ENCODE data around the gene PLXNA4.

DNA sequence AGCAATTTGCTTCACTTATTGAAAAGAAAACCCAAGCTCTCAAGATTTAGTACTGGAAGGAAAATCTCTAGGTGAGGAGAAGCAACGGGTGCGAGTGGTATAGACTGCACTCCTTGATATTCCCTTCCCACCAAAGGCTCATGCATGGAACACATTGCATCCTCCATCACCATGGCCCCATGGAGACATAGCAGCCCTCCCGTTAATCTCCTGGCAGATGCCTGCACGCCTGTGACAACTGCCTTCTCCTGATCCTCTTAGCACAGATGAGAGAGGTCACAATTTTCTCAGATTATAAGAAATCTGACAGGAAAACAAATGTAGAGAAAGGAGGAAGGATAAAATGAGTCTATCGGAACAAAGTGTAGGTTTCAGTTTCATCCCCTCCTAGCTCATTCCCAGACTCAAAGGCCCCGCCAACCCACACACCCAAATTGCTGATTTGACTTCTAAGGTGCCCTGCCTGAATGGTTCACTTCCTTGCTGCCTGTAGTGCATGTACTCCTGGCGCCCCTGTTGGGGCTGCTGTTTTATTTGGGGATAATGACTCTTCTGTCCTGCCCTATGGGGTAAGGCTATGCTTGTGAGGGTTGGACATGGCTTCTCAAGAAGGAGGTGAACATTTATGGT lies 50.0 kb downstream of the PLXNA4 start:
- TF ChIP-seq, protein P1, sequence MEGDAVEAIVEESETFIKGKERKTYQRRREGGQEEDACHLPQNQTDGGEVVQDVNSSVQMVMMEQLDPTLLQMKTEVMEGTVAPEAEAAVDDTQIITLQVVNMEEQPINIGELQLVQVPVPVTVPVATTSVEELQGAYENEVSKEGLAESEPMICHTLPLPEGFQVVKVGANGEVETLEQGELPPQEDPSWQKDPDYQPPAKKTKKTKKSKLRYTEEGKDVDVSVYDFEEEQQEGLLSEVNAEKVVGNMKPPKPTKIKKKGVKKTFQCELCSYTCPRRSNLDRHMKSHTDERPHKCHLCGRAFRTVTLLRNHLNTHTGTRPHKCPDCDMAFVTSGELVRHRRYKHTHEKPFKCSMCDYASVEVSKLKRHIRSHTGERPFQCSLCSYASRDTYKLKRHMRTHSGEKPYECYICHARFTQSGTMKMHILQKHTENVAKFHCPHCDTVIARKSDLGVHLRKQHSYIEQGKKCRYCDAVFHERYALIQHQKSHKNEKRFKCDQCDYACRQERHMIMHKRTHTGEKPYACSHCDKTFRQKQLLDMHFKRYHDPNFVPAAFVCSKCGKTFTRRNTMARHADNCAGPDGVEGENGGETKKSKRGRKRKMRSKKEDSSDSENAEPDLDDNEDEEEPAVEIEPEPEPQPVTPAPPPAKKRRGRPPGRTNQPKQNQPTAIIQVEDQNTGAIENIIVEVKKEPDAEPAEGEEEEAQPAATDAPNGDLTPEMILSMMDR (IDR thresholded peaks at IDR 0.05; ENCODE audit: insufficient read depth, low read length) = no peak
- TF ChIP-seq POLR2AphosphoS5 (IDR thresholded peaks at IDR 0.05; ENCODE audit: low read depth) = no peak
- TF ChIP-seq, protein P2, sequence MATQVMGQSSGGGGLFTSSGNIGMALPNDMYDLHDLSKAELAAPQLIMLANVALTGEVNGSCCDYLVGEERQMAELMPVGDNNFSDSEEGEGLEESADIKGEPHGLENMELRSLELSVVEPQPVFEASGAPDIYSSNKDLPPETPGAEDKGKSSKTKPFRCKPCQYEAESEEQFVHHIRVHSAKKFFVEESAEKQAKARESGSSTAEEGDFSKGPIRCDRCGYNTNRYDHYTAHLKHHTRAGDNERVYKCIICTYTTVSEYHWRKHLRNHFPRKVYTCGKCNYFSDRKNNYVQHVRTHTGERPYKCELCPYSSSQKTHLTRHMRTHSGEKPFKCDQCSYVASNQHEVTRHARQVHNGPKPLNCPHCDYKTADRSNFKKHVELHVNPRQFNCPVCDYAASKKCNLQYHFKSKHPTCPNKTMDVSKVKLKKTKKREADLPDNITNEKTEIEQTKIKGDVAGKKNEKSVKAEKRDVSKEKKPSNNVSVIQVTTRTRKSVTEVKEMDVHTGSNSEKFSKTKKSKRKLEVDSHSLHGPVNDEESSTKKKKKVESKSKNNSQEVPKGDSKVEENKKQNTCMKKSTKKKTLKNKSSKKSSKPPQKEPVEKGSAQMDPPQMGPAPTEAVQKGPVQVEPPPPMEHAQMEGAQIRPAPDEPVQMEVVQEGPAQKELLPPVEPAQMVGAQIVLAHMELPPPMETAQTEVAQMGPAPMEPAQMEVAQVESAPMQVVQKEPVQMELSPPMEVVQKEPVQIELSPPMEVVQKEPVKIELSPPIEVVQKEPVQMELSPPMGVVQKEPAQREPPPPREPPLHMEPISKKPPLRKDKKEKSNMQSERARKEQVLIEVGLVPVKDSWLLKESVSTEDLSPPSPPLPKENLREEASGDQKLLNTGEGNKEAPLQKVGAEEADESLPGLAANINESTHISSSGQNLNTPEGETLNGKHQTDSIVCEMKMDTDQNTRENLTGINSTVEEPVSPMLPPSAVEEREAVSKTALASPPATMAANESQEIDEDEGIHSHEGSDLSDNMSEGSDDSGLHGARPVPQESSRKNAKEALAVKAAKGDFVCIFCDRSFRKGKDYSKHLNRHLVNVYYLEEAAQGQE (IDR thresholded peaks at IDR 0.05; ENCODE audit: insufficient replicate concordance, low read depth) = no peak
- TF ChIP-seq SPI1 (IDR thresholded peaks at IDR 0.05; ENCODE audit: borderline replicate concordance, low read depth) = no peak
- no peak for TF ChIP-seq GABPA (IDR thresholded peaks at IDR 0.05; ENCODE audit: low read depth)
